Lower leg skin (tissue), 3 donors: ENCODE data around the gene THRA.

Experiments used
- POLR2A ChIP-seq, 2 donors: fragments of 450-650 bp; IDR thresholded peaks; one replicate each; pipeline ENCODE4 v1.6.1; 2016 to 2017; ENCODE audit warnings: antibody characterized with exemption in 2 of 2, mild to moderate bottlenecking in 1 of 2, moderate library complexity in 1 of 2
- TF ChIP-seq, protein P1 (sequence below), 3 donors: fragments of 450-650 bp; IDR thresholded peaks; one replicate each; pipeline ENCODE4 v1.5.1; 2016; ENCODE audit warnings: antibody characterized with exemption in 3 of 3, mild to moderate bottlenecking in 3 of 3, moderate library complexity in 2 of 3

DNA sequence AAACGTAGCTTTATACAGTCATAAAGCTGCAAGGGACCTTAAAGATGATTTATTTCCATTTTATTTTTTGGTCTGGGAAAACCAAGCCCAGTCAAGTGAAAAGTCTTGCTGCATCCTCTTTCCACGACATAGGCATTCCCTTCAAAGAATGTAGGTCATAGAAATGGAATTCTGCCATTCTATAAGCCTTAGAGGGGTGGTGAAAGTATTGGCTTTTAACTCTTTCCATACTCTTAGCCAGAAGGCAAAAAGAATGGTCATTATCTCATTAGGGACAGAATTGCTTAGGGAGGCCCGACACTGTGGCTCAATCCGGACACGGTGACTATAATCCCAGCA, 51.1 kb downstream of the THRA start:
- TF ChIP-seq, protein P1, sequence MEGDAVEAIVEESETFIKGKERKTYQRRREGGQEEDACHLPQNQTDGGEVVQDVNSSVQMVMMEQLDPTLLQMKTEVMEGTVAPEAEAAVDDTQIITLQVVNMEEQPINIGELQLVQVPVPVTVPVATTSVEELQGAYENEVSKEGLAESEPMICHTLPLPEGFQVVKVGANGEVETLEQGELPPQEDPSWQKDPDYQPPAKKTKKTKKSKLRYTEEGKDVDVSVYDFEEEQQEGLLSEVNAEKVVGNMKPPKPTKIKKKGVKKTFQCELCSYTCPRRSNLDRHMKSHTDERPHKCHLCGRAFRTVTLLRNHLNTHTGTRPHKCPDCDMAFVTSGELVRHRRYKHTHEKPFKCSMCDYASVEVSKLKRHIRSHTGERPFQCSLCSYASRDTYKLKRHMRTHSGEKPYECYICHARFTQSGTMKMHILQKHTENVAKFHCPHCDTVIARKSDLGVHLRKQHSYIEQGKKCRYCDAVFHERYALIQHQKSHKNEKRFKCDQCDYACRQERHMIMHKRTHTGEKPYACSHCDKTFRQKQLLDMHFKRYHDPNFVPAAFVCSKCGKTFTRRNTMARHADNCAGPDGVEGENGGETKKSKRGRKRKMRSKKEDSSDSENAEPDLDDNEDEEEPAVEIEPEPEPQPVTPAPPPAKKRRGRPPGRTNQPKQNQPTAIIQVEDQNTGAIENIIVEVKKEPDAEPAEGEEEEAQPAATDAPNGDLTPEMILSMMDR (IDR thresholded peaks at IDR 0.05): no peak
- TF ChIP-seq POLR2A (IDR thresholded peaks at IDR 0.05): no peak
